Stimulated activated CD4-positive, alpha-beta T cell treated with anti-CD3 and anti-CD28 coated beads, TNF-alpha, amount 100 ng/mL, for 4 hours (primary cell): Measurements from ENCODE around the gene NAPA.

Source experiments
- DNase-seq, 3 experiments: peaks; one replicate each; pipeline ENCODE4 v3.0.0-alpha.2; 2020; ENCODE audit warnings: low read depth in 3 of 3

Gene NAPA

DNA sequence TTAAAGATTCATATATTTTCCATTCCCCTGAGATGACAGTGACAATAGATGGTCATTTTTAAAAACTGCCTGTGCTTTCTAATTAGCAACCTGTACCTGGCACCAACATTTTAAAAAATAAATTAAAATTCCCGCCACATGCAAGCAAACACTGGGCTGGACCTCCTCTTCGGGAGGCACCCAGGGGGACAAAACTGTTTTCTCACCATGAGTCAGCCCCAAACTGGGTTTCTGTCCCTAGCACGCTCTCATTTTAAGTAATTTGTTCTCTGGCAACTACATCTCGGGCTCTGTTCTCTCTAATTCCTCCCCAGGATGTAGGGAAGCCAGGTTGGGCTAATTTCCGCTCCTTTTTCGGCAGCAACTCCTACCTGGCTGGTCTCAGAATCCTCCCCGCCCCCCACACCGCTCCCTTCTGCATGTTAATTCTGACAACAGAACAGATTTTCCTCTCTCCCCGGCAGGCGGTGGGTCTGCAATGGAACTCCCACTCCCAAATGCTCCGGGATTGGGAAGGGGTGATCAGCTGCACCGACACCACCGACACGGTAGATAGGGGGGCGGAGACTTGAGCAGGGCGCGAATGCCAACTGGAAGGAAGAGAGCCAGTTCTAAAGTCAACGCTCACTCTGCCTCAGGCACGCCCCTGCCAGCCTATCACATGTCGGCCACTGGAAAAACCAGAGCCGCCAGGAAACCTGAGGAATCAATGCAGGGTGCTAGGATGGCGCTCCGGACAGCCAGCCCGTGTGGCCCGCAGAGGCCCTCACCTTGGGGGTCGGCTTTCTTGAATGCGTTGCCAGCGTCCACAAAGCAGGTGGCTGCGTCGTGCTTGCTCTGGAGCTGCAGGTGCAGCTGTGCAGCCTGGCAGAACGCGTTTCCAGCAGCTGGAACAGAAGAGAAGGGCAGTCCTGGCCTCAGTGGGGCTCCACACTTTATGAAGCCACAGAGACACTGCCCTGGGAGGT lies 14.7 kb downstream of the NAPA start:
- no peak for DNase-seq

DNA sequence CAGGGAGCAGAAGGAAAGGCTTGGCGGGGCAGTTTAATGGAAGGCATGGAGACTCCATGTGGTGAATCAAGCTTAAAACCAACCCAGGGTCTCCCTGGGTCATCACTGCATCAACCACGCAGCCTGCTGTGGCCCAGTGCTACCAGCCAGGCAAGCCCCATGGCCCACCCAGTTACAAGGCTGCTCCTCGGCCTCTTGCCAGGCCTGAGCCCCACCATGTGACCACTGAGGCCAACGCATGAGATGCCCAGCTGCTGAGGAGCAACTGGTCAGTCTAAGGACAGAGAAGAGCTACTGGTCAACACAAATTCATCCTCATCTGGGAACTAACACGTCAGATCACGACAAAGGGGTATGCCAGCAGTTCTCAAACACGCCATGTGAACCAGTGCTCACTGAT lies 15.5 kb downstream of the NAPA start:
- DNase-seq = no peak

DNA sequence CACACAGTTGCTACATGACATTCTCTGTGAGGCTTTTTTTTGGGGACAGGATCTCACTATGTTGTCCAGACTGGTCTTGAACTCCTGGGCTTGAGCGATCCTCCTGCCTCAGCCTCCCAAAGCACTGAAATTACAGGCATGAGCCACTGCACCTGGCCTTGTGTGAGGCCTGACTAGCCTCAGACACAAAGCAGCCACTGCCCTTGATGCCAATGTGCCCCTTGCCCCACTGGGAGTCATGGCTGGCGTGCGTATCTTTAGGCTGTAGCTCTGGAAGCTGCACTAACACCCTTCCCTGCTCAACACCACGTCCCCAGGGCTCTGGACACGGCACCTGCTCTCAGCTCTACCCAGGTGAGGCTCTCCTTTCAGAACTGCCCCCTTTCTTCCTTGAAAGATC lies 16.3 kb downstream of the NAPA start:
- no peak for DNase-seq

DNA sequence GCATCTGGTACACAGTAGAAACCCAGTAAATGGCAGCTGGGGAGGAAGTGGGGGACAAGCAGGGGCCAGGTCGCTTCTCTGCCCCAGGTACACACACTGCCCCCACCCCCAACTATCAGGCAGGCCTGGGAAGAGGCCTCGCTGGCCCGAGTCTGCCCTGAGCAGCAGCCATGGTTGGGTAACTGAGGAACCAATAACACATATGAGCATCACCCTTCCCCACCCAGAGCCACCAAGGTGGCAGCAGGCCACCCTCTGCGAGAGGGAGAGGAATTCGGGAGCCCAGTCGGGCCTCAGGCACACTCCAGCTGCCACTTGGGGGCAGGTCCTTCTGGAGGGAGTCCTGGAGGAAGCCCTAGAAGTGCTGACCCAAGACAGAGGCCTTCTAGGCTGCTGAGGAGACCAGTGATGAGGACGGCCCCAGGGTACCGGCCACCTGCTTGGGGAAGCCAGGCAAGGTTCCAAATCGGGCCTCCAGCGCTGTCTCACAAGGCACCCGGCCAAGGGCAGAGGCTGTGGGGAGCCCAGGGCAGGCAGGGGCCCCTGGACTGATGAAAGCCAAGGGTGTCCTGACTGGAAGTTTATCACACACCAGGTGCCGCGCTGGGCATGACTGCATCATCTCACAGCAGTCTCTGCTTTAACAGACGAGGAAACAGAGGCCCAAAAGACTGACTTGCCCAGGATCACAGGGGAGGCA lies 16.9 kb downstream of the NAPA start:
- no peak for DNase-seq

DNA sequence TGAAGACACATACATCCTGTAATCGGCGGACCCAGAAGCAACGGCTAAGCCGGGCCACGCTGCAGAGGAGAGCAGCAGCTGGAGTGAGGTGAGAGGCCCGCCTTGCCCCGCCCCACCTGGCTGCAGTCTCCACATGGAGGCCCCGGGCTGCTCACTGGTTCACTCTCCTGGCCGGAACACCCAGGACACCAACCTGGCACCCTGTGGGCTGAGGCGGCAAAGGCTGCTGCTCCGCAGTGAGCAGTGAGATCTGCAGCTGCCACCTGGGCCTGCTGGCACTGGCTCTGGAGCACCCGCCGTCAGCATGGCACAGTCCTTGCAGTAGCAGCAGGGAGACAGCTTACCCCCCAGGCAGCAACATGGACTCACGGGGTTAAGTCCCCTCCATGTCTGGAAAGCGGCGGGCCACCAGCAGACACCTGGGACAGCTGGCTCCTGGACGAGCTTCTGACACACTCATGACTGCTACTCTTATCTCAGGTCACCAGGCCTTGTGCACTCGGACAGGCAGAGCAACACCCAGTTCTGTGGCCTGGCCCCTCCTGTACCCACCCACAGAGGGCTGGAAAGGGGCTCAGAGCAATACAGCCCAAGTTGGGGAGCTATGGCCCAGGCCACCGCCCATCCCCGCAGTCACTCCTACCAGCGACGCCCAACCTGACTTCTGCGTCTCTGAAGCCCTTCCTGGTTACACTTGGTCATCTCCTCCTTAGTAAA lies 17.7 kb downstream of the NAPA start:
- no peak for DNase-seq

DNA sequence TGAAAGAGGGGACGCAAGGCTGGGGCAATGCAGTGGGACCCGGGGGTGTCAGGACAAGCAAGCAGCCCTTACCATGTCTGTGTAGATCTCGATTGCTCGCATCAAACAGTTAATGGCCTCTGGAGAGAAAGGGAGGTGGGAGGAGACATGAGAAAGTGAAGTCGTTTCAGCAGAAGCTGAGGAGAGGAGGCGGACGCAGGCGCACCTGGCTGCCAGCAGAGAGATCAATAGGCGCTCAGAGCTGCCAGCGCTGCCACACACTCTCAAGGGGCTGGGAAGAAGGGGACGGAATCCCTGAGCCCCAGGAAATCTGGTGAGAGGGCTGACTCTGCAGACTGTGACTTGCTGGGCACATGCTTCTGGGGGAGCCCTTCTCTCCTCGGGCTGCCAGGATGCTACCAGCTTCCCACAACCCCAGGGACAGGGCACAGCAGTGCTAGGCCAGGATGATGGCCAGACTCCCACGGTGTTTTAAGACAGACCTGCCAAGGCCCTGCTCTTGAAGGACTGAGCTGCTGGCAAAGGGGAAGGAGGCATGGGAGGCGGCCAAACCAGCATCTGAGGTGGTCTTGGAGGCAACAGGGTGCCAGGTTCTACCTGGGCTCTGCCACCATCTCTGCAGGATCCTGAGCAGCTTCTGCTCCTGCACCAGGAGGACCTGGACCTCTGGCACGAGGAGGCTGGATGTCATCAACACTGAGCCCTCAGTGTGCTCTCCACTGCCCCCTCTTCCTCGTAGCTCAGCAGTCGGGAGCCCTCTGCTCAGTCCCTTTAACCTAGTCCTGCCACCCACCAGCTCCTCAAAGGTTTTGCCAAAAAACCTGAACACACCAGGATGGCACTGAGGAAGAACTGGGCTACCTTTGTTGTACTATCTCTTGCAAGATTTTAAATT lies 19.1 kb downstream of the NAPA start:
- DNase-seq = no peak

DNA sequence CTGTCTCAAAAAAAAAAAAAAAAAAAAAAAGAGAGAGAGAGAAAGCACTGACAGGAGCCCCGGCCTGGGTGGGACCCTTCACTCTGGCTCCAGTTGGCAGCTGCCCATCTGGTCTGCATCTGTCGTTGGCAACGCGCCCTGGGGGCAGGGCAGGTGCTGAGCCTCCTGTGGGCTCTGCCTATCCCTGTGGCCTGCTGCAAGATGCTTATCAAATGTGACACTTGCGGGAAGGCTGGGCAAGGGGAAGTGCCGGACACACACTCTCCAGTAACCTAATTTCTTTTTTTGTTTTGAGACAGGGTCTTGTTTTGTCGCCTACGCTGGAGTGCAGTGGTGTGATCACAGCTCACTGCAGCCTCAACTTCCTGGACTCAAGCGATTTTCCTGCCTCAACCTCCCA lies 20.1 kb downstream of the NAPA start:
- no peak for DNase-seq

DNA sequence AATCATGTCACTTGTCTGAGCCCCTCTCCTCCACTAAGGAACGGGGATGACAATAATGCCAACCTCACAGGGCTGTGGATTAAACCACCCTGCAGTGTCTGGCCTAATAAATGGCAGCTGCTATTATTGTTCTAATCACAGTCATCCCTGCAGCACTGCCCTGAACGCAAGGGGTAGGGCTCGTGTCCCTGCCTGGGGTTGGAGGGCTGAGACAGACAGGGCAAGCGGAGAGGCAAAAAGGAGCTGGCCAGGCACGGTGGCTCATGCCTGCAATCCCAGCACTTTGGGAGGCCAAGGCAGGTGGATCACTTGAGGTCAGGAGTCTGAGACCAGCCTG lies 20.7 kb downstream of the NAPA start:
- DNase-seq = no peak

DNA sequence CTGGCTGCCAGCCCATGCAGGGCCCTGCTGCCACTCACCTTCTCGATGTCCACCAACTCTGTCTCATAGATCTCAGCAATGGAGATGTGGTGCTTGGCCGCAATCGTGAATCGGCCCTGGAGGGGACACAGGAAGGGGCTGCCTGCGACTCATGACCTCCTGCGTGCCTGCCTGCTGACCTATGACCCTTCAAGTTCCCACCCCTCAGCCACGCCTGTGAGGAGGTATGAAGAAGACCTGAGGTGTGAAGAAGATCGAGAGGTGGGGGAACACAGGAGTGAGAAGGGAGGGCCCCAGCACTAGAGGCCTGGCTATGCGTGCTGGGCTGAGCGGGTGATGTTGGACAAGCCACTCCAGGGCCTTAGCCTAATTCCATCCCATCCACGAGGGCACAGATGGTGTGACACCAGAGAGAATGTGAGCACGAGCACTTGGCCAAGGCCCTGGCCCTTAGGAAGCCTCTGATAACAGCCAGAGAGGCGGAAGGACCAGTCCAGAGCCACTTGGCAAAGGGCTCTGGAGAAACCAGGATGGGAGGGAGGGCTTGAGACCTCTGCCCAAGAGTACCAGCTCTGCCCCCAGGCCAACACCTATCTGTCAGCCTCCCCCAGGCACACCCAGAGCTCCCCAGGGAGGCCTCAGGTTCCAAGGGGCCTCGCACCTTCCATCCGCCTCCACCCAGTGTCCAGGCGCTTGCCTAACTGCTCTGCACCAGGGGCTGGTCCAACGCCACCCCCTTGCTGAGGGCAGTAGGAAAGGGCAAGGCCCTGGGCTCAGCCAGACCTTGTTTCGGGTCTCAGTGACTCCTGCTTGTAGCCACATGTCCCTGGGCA lies 21.3 kb downstream of the NAPA start:
- DNase-seq = no peak

DNA sequence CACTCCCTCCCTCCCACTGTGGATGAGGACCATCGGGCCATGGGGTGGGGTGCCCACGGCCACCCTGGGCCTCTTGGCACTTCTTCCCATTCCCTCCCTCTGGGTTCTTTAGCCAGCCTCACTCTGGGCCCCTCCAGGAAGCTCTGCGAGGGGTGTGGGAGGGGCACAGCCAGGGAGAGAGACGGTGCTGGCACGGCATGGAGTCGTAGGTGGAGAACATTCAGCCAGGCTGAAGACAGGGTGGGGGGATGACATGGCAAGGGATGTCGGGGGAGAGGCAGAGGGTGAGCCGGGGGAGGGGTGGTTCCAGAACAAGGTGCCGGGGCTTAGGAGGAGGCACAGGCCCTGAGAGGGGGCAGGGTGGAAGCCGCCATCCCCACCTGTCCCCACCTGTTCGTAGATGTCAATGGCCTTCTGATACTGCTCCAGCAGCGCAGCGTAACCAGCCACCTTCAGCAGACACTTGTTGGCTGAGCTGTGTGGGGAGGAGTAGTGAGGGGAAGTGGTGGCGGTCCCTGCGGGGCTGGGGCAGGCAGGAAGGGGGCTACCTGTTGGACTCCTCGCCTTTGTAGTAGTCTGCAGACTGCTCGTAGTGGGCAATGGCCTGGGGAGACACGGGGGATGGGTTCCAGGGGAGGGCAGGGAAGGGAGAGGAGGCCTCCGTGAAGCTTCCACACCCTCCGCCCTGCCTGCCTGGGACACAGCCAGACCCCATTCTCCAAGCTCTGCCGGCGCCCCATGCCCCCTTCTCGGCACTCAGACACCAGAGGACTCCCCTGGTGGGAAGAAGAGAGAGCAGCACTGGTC lies 22.1 kb downstream of the NAPA start:
- no peak for DNase-seq

DNA sequence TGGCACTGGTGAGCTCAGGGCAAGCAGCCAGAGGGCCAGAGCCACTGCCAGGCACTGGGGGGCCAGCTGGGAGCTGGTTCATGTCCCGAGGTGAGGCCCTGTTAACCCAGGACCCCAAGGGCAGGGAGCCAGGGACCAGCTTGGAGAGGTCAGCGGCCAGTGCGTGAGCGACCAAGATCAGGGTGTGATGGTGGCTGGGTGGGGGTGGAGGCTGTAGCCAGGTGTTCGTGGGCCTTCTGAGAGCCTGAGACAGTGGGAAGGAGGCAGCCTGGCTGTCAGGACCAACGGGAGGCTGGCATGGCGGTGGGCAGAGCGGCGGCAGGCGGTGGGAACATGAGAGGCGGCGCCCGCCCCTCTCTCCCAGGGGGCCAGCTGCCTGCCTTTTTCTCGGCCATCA lies 22.7 kb downstream of the NAPA start:
- DNase-seq = no peak

DNA sequence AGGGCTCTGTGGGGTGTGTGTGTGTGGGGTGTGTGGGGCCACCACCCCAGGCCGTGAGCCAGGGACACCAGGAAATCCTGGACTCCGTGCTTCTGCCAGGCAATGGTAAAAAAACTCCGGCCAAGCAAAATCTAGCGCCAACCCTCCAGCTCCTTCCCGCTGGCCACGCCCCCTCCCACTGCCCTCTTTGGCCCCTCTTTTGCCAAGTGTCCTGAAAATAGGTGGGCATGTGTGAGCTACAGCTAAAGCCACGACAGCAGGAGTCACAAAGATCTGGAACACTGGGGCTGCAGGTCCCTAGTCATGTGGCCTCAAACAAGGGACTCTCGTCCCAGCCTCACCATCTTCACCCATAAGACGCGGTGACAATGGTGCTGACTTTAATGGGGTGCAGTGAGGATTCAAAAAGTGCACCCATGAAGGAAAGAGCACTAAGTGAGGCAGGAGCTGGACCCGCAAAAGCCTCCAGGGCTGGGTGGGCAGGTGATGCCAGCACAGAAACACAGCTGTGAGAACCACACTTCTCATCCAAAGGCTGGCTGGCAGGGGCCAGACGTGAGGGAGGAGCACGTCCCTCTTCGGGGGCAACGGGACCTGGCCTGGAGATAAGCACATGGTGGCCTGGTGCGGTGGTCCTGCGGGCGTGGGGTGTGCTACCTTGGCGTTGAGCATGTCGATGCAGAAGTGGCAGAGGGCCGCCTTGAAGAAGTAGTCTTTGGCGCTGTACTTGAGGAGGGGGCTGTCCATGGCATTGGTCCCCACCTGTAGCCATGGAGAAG lies 23.3 kb downstream of the NAPA start:
- DNase-seq = no peak

DNA sequence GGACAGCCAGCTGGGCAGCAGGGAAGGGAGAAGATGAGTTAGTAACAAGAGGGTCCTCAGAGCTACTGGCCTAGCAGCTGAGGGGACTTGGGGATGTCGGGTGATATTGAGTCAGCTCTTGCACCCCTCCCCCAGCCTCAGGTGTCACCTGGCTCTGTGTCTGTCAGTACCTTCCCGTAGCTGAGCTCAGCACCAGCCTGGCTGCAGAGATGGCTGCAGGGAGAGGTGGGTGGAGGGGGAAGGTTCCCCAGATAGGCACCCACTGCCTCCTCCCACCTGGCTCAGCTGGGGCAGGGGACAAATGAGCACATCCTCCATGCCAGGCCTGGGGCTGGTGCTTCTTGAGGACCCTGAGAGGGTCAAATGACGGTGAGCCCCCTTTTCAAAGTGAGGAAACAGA lies 24.0 kb downstream of the NAPA start:
- DNase-seq = no peak

DNA sequence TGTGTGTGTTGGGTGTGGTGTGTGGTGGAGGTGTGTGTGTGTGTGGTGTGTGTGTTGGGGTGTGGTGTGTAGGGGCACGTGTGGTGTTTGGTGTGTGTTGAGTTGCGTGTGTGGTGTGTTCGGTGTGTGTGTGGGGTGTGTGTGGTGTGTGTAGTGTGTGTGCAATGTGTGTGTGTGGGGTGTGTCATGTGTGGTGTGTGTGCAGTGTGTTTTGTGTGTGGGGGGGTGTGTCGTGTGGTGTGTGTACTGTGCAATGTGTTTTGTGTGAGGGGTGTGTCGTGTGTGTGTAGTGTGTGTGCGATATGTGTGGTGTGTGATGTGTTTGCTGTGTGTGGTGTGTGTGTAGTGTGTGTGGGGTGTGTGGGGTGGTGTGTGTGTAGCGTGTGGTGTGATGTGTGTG lies 24.8 kb downstream of the NAPA start:
- no peak for DNase-seq

DNA sequence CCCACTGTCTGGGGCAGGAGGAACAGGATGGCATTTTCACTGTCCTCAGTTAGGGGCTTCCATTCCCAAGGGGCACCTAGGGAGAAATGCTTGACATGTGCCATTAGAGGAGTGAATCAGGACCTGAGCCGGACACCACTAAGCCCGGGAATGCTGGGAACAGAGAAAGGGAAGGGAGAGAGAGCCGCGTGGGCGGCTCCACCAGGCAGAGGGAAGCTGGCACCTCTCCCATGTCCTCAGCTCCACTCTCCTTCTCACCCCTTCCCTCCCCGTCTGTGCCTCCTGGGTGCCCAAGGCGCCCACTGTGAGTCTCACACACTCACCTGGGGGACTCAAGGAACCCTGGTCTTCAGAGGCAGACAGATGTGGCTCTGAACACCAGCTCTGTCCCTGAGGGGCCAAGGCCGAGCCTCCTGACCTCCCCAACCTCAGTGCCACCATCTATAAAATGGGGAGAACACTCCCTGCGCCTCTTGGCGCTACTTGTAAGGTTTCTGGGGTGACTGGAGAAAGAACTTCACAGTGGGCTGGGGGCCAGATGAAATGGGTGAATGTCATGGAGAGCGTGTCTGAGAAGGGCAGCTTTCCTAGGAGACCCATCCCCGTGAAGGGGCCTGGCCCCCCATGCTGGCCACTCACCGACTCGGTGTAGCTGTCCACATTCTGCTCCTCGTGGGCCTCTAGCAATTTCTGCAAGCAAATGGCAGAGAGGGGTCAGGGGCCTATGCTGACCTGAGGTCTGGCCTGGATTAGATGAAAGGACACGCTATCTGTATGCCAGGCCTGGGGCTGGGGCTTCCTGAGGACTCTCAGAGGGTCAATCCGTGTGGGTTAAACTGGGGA lies 25.6 kb downstream of the NAPA start:
- no peak for DNase-seq

DNA sequence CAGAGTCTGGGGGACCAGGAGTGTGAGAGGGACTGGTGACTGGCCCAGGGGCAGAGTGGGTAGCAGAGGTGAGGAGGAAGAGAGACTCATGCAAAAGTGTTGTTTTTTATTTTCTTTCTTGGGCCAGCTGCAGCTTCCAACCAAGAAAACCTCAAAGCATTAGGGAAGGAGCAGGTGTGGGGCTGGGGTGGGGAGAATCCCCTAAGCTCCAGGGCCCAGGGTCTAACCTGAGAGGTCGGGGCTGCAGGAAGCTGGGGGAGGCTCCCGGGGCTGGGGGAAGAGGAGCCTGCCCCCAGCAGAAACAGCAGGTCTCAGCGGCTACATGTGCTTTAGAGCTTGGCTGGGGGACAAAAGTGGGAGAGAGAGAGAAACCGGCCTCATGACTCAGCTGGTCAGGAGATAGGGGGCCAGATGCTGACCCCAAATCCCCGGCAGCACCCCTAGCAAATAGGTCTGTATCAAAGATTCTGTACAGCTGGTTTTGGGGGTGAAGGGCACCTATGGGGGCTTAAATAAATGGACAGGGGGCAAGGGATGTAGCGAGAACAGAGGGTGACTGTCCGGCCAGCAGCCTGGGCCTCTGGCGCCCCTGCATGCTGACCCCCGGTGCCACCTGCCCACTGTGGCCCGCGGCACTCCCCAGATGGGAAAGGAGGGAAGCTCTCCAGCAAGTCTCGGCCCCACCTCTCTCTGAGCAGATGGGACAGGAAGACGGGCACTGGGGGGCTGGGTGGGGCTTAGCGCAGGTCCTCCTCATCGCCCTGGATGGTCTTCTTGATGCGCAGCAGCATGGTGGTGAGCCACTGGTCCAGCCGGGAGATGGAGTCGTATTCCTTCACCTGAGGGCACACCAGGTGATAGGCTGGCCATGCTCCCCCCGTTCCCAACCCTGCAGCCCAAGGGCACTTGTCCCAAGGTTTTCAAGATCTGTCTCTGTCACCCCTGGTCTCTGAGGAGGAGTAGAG lies 27.0 kb downstream of the NAPA start:
- DNase-seq = no peak

DNA sequence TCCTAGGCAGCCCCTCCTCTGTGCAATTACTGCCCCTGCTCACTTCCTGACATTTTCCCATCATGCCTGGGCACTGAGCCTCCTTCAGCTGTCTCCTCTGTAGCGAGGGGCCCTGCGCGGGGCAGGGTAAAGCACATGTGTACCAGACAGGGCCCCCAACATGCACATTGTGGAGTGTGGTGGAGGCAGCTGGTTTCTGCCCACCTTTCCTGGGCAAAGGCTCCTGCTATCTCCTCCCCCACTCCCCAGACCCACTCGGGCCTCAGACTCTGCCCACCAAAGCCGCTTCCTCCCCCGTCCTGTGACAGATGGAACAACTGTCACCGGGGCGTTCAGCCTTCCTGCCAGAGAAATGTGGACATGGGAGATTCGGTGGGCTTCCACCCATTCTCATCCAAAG lies 28.0 kb downstream of the NAPA start:
- no peak for DNase-seq
